CD14-positive monocyte (primary cell): ENCODE results near the gene DEFB121. TPM values are rescaled to one million over a fixed set of nuclear protein-coding genes. Genes with fewer than 3 reads are reported as not detected.

ENCODE experiments used
- DNase-seq, 3 donors: peaks; one replicate each; pipeline ENCODE4 v3.0.0-alpha.2; 2011 to 2022
- H2AFZ ChIP-seq: 2 replicates; pipeline ENCODE4 v1.6.0; 2012; ENCODE audit warnings: mild to moderate bottlenecking, low read depth, low read length, inconsistent platforms; ENCODE audit not compliant: insufficient read depth, poor library complexity, severe bottlenecking
- H3K27ac ChIP-seq, 2 donors: 1 replicate in 1 of 2; 2 replicates in 1 of 2; pipeline ENCODE4 v1.5.1; 2012 to 2013; ENCODE audit warnings: low read length in 2 of 2, control low read depth in 1 of 2, inconsistent platforms in 1 of 2, low read depth in 1 of 2, mild to moderate bottlenecking in 1 of 2
- H3K27me3 ChIP-seq, 2 donors: one replicate each; pipeline versions ENCODE4 v1.6.0 to v1.6.1; 2011 to 2013; ENCODE audit warnings: low read length in 2 of 2; ENCODE audit not compliant: control insufficient read depth in 2 of 2, insufficient read depth in 2 of 2
- H3K36me3 ChIP-seq, 2 donors: replicated peaks in 1 of 2; 1 replicate in 1 of 2; 2 replicates in 1 of 2; pipeline versions ENCODE4 v1.5.1 to v1.6.1; 2012 to 2013; ENCODE audit warnings: low read length in 2 of 2, control low read depth in 1 of 2, inconsistent platforms in 1 of 2, mild to moderate bottlenecking in 1 of 2; ENCODE audit not compliant: insufficient read depth in 2 of 2, control insufficient read depth in 1 of 2
- H3K4me1 ChIP-seq, 2 donors: 1 replicate in 1 of 2; 2 replicates in 1 of 2; pipeline versions ENCODE4 v1.5.1 to v1.6.1; 2012 to 2013; ENCODE audit warnings: low read length in 2 of 2, control low read depth in 1 of 2, inconsistent platforms in 1 of 2, mild to moderate bottlenecking in 1 of 2, moderate library complexity in 1 of 2; ENCODE audit not compliant: insufficient read depth in 2 of 2, control insufficient read depth in 1 of 2
- H3K4me2 ChIP-seq: replicated peaks from 2 replicates; pipeline ENCODE3; 2012; ENCODE audit warnings: low read length, moderate library complexity, mild to moderate bottlenecking; ENCODE audit not compliant: poor library complexity, severe bottlenecking; ENCODE audit errors: extremely low read depth
- H3K4me3 ChIP-seq, 3 experiments: fragments of 200-600 bp in 1 of 3; sonication (generic) in 1 of 3; replicated peaks in 1 of 3; 1 replicate in 2 of 3; 2 replicates in 1 of 3; pipeline ENCODE4 v1.5.1; 2011 to 2013; ENCODE audit warnings: low read length in 3 of 3, mild to moderate bottlenecking in 3 of 3, control low read depth in 2 of 3, low read depth in 2 of 3, inconsistent platforms in 1 of 3, moderate library complexity in 1 of 3
- H3K79me2 ChIP-seq: 2 replicates; pipeline ENCODE4 v1.6.0; 2012; ENCODE audit warnings: mild to moderate bottlenecking, control low read depth, inconsistent platforms, low read length, moderate library complexity; ENCODE audit not compliant: insufficient read depth
- H3K9ac ChIP-seq: 2 replicates; pipeline ENCODE4 v1.6.0; 2017; ENCODE audit warnings: low read length, mild to moderate bottlenecking; ENCODE audit not compliant: insufficient read depth, poor library complexity, severe bottlenecking
- H3K9me3 ChIP-seq, 2 donors: replicated peaks in 1 of 2; 1 replicate in 1 of 2; 2 replicates in 1 of 2; pipeline versions ENCODE4 v1.5.1 to v1.6.1; 2012 to 2013; ENCODE audit warnings: low read length in 2 of 2, control low read depth in 1 of 2; ENCODE audit not compliant: control insufficient read depth in 1 of 2, insufficient read depth in 1 of 2
- H4K20me1 ChIP-seq: 2 replicates; pipeline ENCODE4 v1.6.0; 2012; ENCODE audit warnings: mild to moderate bottlenecking, low read length, control low read depth, moderate library complexity; ENCODE audit not compliant: insufficient read depth
- H3K27ac Mint-ChIP-seq, 7 donors: one replicate each; pipeline ENCODE4 v1.8.0; 2020; ENCODE audit warnings: mild to moderate bottlenecking in 7 of 7, mixed read lengths in 7 of 7, moderate library complexity in 6 of 7, inconsistent platforms in 2 of 7
- H3K27me3 Mint-ChIP-seq, 3 donors: one replicate each; pipeline ENCODE4 v1.8.0; 2021 to 2022; ENCODE audit warnings: low read depth in 3 of 3, mild to moderate bottlenecking in 3 of 3, mixed read lengths in 3 of 3, moderate library complexity in 3 of 3, inconsistent platforms in 1 of 3
- H3K36me3 Mint-ChIP-seq, 2 donors: one replicate each; pipeline ENCODE4 v1.8.0; 2020; ENCODE audit warnings: mixed read lengths in 2 of 2, inconsistent platforms in 1 of 2, mild to moderate bottlenecking in 1 of 2
- H3K4me1 Mint-ChIP-seq: one replicate; pipeline ENCODE4 v1.8.0; 2020; ENCODE audit warnings: mild to moderate bottlenecking, mixed read lengths
- H3K4me3 Mint-ChIP-seq, 2 donors: one replicate each; pipeline ENCODE4 v1.8.0; 2020; ENCODE audit warnings: mild to moderate bottlenecking in 2 of 2, mixed read lengths in 2 of 2, moderate library complexity in 1 of 2
- H3K9me3 Mint-ChIP-seq, 7 donors: one replicate each; pipeline ENCODE4 v1.8.0; 2020 to 2022; ENCODE audit warnings: mixed read lengths in 7 of 7, mild to moderate bottlenecking in 6 of 7, moderate library complexity in 6 of 7, inconsistent platforms in 2 of 7
- WGBS: methylation state at CpG from one replicate; pipeline ENCODE4 v1.1.5; 2013; ENCODE audit warnings: missing lambda C conversion rate; ENCODE audit not compliant: insufficient coverage; 5-methylcytosine and 5-hydroxymethylcytosine counted together
- intact Hi-C, 2 donors: fragments of 100-400 bp; cut with micrococcal nuclease; formaldehyde crosslinking; loops; one replicate each; pipeline versions ENCODE4 v1.15.0 to v1.15.1; 2023
- polyA minus RNA-seq: library from RNA; depleted of rRNA, polyadenylated mRNA; stranded (reverse); fragments of >200 nt; gene quantifications from 2 replicates; pipeline ENCODE4 v1.2.3, GENCODE V29; 2012
- polyA plus RNA-seq, 3 donors: library from polyadenylated mRNA; depleted of rRNA in 1 of 3; unstranded in 2 of 3; stranded (reverse) in 1 of 3; fragments of 300-500 nt in 2 of 3; fragments of >200 nt in 1 of 3; fragmentation: Illumina TruSeq in 2 of 3; gene quantifications; 1 replicate in 2 of 3; 2 replicates in 1 of 3; pipeline ENCODE4 v1.2.3, GENCODE V29; 2012 to 2021
- total RNA-seq, 12 experiments: library from RNA in 1 of 12; stranded (reverse) in 1 of 12; fragments of 120-200 nt in 1 of 12; gene quantifications; one replicate each; pipeline ENCODE4 v1.2.4 and lab custom pipeline; 2013 to 2026; ENCODE audit warnings: mixed read lengths in 6 of 12, inconsistent platforms in 1 of 12
- TF ChIP-seq, protein P1 (sequence below): fragments of 200-600 bp; IDR thresholded peaks from one replicate; pipeline ENCODE4 v1.8.0; 2022; ENCODE audit warnings: antibody characterized with exemption, mild to moderate bottlenecking

DEFB121 gene, protein sequence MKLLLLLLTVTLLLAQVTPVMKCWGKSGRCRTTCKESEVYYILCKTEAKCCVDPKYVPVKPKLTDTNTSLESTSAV
- not detected for total RNA-seq (2013)
- polyA plus RNA-seq = not detected
- not detected in 2 replicates for polyA minus RNA-seq
- 0 to 0.12 (median 0) reads per million in 11 experiments for total RNA-seq (lab: John Stamatoyannopoulos, UW)

DNA sequence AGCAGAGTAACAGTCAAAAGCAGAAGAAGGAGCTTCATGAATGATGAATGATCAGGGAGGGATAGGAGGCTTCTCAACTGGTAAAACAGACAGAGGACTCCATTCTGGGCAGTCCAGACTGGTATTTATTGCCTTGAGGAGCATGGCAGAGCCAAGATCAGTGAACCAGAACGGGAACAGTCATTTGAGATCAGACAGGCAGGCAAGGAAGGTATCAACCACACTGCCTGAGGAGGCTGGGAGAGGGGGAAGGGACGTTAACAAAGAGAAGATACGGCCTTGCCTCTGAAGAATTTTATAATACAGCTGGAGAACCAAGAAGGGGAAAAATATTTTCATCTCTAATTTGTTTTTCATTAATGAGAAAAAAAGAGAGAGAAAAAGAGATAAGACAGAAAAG is at the start of gene DEFB121:
TSS of gene DEFB121 (minus strand) at position 101 of the 400 bp plus-strand sequence. CDS start at position 38, 63 bp downstream.
- intact Hi-C loops = no loop called here
- Mint-ChIP-seq H3K4me3 (no peak within 1 kb of the TSS), H3K27me3 (peaks cover 6 to 12% (median 9%) of the 10 kb centered on the region in 3 donors), H3K36me3 (no peaks in the 10 kb centered on the region), H3K4me1 (no peaks in the 10 kb centered on the region), H3K27ac (no peak within 1 kb of the TSS), H3K9me3 (peaks cover 0 to 7% (median 3%) of the 10 kb centered on the region in 7 donors)
- H3K4me1 ChIP-seq = no peaks in the 10 kb centered on the region
- TF ChIP-seq, protein P1, sequence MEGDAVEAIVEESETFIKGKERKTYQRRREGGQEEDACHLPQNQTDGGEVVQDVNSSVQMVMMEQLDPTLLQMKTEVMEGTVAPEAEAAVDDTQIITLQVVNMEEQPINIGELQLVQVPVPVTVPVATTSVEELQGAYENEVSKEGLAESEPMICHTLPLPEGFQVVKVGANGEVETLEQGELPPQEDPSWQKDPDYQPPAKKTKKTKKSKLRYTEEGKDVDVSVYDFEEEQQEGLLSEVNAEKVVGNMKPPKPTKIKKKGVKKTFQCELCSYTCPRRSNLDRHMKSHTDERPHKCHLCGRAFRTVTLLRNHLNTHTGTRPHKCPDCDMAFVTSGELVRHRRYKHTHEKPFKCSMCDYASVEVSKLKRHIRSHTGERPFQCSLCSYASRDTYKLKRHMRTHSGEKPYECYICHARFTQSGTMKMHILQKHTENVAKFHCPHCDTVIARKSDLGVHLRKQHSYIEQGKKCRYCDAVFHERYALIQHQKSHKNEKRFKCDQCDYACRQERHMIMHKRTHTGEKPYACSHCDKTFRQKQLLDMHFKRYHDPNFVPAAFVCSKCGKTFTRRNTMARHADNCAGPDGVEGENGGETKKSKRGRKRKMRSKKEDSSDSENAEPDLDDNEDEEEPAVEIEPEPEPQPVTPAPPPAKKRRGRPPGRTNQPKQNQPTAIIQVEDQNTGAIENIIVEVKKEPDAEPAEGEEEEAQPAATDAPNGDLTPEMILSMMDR = no peak
- no peak within 1 kb of the TSS for H3K4me3 ChIP-seq
- no peak within 1 kb of the TSS for H3K27ac ChIP-seq
- no peaks in the 10 kb centered on the region for H4K20me1 ChIP-seq
- no peaks in the 10 kb centered on the region for H3K27me3 ChIP-seq
- no peaks in the 10 kb centered on the region for H3K9me3 ChIP-seq
- H3K36me3 ChIP-seq = no peaks in the 10 kb centered on the region
- H2AFZ ChIP-seq = no peak within 1 kb of the TSS
- no peaks in the 10 kb centered on the region for H3K79me2 ChIP-seq
- no peak within 1 kb of the TSS for H3K4me2 ChIP-seq
- DNase-seq = no peak
- no peak within 1 kb of the TSS for H3K9ac ChIP-seq
- 40% methylated on average over 1 of the region's 3 CpGs for WGBS

DNA sequence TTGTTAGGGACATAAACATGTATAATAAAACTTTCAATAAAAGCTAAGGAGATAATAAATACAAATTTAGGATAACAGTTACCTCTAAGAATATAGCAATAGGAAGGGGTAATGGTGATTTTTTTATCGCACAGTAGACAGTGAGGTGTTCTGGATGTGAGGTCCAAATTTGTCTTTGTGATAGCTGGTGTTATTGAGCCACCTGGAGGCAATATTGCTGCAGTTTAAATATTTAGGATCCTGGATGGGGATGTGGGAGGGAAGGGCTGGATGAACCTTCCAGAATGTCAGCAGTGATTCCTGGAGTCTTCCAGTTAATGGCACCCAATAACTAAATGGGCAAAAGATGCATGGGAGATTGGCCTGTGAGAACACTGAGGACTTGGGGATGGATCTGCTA is 48.3 kb upstream of the DEFB121 start:
- TF ChIP-seq, protein P1 = no peak

More for the DNA sequence above, 48.3 kb upstream of the DEFB121 start:
- Histone ChIP-seq H3K36me3 (no peaks in the 10 kb centered on the region), H3K27ac (no peak overlapping the region), H3K4me2 (no peak overlapping the region), H3K79me2 (no peaks in the 10 kb centered on the region), H3K4me3 (no peak overlapping the region), H3K9me3 (no peaks in the 10 kb centered on the region), H4K20me1 (no peaks in the 10 kb centered on the region), H2AFZ (no peak overlapping the region), H3K27me3 (peaks cover 0 to 6% of the 10 kb centered on the region in 2 donors), H3K4me1 (no peaks in the 10 kb centered on the region), H3K9ac (no peak overlapping the region)
- Mint-ChIP-seq H3K4me1 (no peaks in the 10 kb centered on the region), H3K27ac (no peak overlapping the region), H3K9me3 (peaks cover 0 to 3% (median 0%) of the 10 kb centered on the region in 7 donors), H3K27me3 (peaks cover 3 to 21% (median 13%) of the 10 kb centered on the region in 3 donors), H3K36me3 (no peaks in the 10 kb centered on the region), H3K4me3 (no peak overlapping the region)
- DNase-seq = no peak
- intact Hi-C loops = no loop called here
- WGBS = 100% methylated on average over 1 of the region's 1 CpG
